ENCODE measurements around the gene MRGPRX1. TPM values are rescaled to one million over a fixed set of nuclear protein-coding genes. Genes with fewer than 3 reads are reported as not detected.
"Not testable (repeated sequence)": the region's sequence is repeated elsewhere in the genome, so short reads cannot be mapped to it uniquely, and the experiment has no call there.

MRGPRX1 gene
- total RNA-seq, 1 donor from 2014 or later = not detected

DNA sequence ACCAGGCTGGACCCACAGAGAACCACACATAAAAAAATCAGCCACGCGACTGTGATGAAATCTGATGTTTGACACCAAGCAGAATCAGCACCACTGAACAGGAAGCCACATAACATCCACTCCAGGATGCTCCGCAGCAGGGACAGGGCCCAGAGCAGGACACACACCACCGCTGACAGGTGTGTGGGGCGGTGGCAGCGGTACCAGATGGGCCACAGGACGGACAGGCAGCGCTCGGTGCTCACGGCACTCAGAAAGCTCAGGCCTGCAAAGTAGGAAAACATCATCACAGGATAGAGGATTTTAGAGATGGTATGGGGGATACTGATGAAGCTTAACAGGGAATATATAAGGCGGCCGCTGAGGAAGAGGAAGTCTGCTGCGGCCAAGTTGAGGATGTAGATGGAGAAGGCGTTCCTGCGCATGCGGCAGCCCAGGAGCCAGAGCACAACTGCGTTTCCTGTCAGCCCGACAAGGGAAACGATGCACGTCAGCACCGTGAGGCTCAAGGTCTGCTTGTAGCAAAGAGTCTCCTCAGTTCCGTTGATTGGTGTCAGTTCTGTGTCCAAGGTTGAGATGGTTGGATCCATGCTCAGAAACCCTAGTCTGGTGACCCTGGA is 4.9 kb downstream of the MRGPRX1 start:
- no peak for TF ChIP-seq CTCF (IDR thresholded peaks at IDR 0.05; ENCODE audit: unreplicated experiment)
- no peaks in the 10 kb centered on the region for H3K9me3 Mint-ChIP-seq (ENCODE audit: low read depth)
- no peak overlapping the region for H3K27ac Mint-ChIP-seq
- no peaks in the 10 kb centered on the region for H3K4me1 Mint-ChIP-seq (ENCODE audit: low read depth)
- no peaks in the 10 kb centered on the region for H3K36me3 Mint-ChIP-seq (ENCODE audit: insufficient read depth)
- H3K27me3 Mint-ChIP-seq = peaks cover 3% of the 10 kb centered on the region
- no peak for DNase-seq (ENCODE audit: low spot score, unreplicated experiment)
- H3K4me3 Mint-ChIP-seq (ENCODE audit: low read depth) = no peak overlapping the region

DNA sequence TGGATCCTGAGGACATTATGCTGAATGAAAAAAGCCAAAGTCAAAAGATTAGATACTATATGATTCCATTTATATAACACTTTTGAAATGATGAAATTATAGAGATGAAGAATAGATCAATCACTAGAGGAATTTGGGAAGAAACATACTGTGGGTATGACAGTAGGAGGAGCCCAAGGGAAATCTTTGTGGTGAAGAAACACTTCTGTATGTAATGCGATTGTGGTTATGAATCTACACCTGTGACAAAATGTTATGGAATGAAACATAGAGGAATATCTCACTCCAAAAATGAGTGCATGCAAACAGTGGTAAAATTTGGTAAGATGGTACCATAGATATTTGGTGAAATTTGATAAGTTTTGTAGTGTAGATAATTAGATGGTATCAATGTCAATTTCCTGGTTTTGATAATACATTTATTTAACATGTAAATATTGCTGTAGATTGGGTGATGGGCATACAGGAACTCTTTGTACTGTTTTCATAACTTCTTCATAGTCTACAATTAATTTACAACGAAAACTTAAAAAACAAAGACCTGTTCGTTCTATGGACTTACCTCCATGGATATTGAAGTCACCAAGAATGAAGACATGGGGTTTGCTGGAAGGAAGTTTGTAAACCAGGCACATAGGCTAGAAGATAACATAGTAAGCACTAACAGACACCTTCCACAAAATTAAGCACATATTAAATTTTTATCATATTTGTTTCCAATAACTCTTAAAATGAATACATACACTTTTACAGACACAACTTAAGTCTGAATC is 11.5 kb downstream of the MRGPRX1 start:
- Mint-ChIP-seq H3K27ac (no peak overlapping the region), H3K27me3 (no peaks in the 10 kb centered on the region), H3K9me3 (ENCODE audit: low read depth) (peaks cover 17% of the 10 kb centered on the region), H3K4me1 (ENCODE audit: low read depth) (no peaks in the 10 kb centered on the region), H3K4me3 (ENCODE audit: low read depth) (no peak overlapping the region), H3K36me3 (ENCODE audit: insufficient read depth) (no peaks in the 10 kb centered on the region)
- no peak for TF ChIP-seq CTCF (IDR thresholded peaks at IDR 0.05; ENCODE audit: unreplicated experiment)
- DNase-seq (ENCODE audit: low spot score, unreplicated experiment) = no peak

GRCh38 chr11:18925426-18925825 is 13.8 kb downstream of the MRGPRX1 start:
- not testable (repeated sequence) for H3K4me3 Mint-ChIP-seq (ENCODE audit: low read depth); H3K36me3 Mint-ChIP-seq (ENCODE audit: insufficient read depth); H3K27me3 Mint-ChIP-seq; DNase-seq (ENCODE audit: low spot score, unreplicated experiment); H3K4me1 Mint-ChIP-seq (ENCODE audit: low read depth); H3K27ac Mint-ChIP-seq
- H3K9me3 Mint-ChIP-seq (ENCODE audit: low read depth) = peaks cover 17% of the 10 kb centered on the region

DNA sequence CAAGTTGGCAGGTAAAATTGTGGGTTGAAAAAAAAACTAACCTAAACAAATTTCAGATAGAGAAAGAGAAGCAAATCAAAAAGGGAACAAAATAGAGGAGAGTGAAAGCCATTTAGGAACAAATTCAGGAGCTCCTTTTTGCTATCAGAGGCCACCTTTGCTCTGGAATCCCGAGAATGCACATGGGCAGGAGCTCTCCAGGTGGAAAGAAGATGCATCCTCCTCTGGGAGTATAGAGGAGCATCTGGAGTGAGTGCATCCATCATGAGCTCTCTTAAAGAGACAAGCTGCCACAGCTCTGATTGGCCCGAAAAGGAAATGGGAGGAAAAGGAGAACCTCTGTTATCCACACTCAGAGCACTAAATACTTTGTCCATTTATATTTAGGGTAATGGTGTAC is 26.3 kb downstream of the MRGPRX1 start:
- no peak for TF ChIP-seq CTCF (IDR thresholded peaks at IDR 0.05; ENCODE audit: unreplicated experiment)
- H3K4me1 Mint-ChIP-seq (ENCODE audit: low read depth) = no peaks in the 10 kb centered on the region
- no peak for DNase-seq (ENCODE audit: low spot score, unreplicated experiment)
- no peak overlapping the region for H3K27ac Mint-ChIP-seq
- H3K4me3 Mint-ChIP-seq (ENCODE audit: low read depth) = no peak overlapping the region
- H3K36me3 Mint-ChIP-seq (ENCODE audit: insufficient read depth) = no peaks in the 10 kb centered on the region
- H3K27me3 Mint-ChIP-seq = no peaks in the 10 kb centered on the region
- H3K9me3 Mint-ChIP-seq (ENCODE audit: low read depth) = no peaks in the 10 kb centered on the region

DNA sequence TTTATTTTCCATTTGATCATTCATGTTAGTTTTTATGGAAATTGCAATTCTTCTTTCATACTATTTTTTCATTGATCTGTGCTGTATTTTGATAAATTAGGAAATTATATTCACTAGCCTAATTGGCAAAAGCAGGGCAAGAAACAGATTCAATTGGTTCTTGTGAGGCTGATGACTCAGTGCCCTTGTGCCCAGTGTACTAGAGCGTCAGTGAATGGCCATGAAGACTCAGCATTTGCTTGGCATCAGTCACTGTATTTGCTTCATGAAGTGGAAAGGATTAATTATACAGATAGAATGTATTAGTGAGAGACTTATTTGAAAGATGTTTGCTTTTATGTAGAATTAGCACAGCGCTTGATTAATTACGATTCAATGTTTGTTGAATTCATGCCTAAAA is 31.8 kb downstream of the MRGPRX1 start:
- H3K4me1 Mint-ChIP-seq (ENCODE audit: low read depth) = no peaks in the 10 kb centered on the region
- no peaks in the 10 kb centered on the region for H3K9me3 Mint-ChIP-seq (ENCODE audit: low read depth)
- H3K27me3 Mint-ChIP-seq = no peaks in the 10 kb centered on the region
- H3K36me3 Mint-ChIP-seq (ENCODE audit: insufficient read depth) = no peaks in the 10 kb centered on the region
- TF ChIP-seq CTCF (IDR thresholded peaks at IDR 0.05; ENCODE audit: unreplicated experiment) = no peak
- DNase-seq (ENCODE audit: low spot score, unreplicated experiment) = no peak
- H3K27ac Mint-ChIP-seq = no peak overlapping the region
- no peak overlapping the region for H3K4me3 Mint-ChIP-seq (ENCODE audit: low read depth)

DNA sequence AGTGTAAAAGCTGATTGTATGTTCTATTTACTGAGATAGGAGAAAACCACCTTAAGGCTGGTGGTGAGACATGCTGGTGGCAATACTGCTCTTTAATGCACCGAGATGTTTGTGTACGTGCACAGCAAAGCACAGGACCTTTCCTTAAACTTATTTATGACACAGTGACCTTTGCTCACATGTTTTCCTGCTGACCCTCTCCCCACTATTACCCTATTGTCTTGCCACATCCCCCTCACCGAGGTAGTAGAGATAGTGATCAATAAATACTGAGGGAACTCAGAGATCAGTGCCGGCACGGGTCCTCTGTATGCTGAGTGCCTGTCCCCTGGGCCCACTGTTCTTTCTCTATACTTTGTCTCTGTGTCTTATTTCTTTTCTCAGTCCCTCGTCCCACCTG is 38.6 kb downstream of the MRGPRX1 start:
- not testable (repeated sequence) for DNase-seq (ENCODE audit: low spot score, unreplicated experiment); H3K36me3 Mint-ChIP-seq (ENCODE audit: insufficient read depth); H3K27me3 Mint-ChIP-seq; H3K9me3 Mint-ChIP-seq (ENCODE audit: low read depth)
- Mint-ChIP-seq H3K4me1 (ENCODE audit: low read depth) (peaks cover 25% of the 10 kb centered on the region), H3K4me3 (ENCODE audit: low read depth) (peak overlapping the region; percentile 50), H3K27ac (peak overlapping the region; percentile 73)

GRCh38 chr11:18900151-18900611 is 39.0 kb downstream of the MRGPRX1 start:
- DNase-seq (ENCODE audit: low spot score, unreplicated experiment); H3K36me3 Mint-ChIP-seq (ENCODE audit: insufficient read depth); H3K9me3 Mint-ChIP-seq (ENCODE audit: low read depth); H3K27me3 Mint-ChIP-seq: not testable (repeated sequence)
- peak overlapping the region; percentile 73 for H3K27ac Mint-ChIP-seq
- peaks cover 25% of the 10 kb centered on the region for H3K4me1 Mint-ChIP-seq (ENCODE audit: low read depth)
- peak overlapping the region; percentile 50 for H3K4me3 Mint-ChIP-seq (ENCODE audit: low read depth)

GRCh38 chr11:18891712-18892111 is 47.5 kb downstream of the MRGPRX1 start:
- not testable (repeated sequence) for H3K4me3 Mint-ChIP-seq (ENCODE audit: low read depth); H3K4me1 Mint-ChIP-seq (ENCODE audit: low read depth); DNase-seq (ENCODE audit: low spot score, unreplicated experiment); H3K27ac Mint-ChIP-seq; H3K27me3 Mint-ChIP-seq; H3K36me3 Mint-ChIP-seq (ENCODE audit: insufficient read depth)
- H3K9me3 Mint-ChIP-seq (ENCODE audit: low read depth) = peaks cover 29% of the 10 kb centered on the region

Measured in progenitor cell of endocrine pancreas (in vitro differentiated cells).